HCT116 (cell line): ENCODE measurements around the gene SLC34A1. TPM values are rescaled to one million over a fixed set of nuclear protein-coding genes. Genes with fewer than 3 reads are reported as not detected.

ENCODE experiments used
- ATAC-seq: fragments of 200-7000 bp; cut with Tn5 transposase; 2 replicates; pipeline ENCODE4 v1.9.1; 2020; ENCODE audit warnings: mild to moderate bottlenecking, moderate library complexity
- BruUV-seq: library from RNA; stranded (reverse); fragments of 400-500 nt; replicated peaks from 2 replicates; lab custom pipeline; 2021; lab: Mats Ljungman, UMichigan
- CTCF ChIA-PET: fragments of 300-600 bp; sonication (Branson Sonifier 250); formaldehyde crosslinking; loops from one replicate; lab custom pipeline; 2021; ENCODE audit warnings: antibody characterized with exemption; lab: Charles Lee
- POLR2A ChIA-PET: fragments of 300-600, 350-600 bp; sonication (Branson Sonifier 250); formaldehyde crosslinking; loops from one replicate; lab custom pipeline; 2021; ENCODE audit warnings: antibody characterized with exemption; lab: Charles Lee
- RAD21 ChIA-PET, 2 experiments: fragments of 300-600 bp; sonication (Branson Sonifier 250); formaldehyde crosslinking; loops; one replicate each; lab custom pipeline; 2023; ENCODE audit warnings: low total read pairs in 2 of 2; ENCODE audit not compliant: uncharacterized antibody in 2 of 2, unreplicated experiment in 2 of 2, low non-redundant PET in 1 of 2; lab: Charles Lee
- DNase-seq: peaks from one replicate; pipeline ENCODE4 v3.0.0-alpha.2; 2010; ENCODE audit warnings: low read depth, low spot score
- H2AFZ ChIP-seq: fragments of 200-600 bp; shearing (Covaris generic), sonication (generic); 2 replicates; pipeline ENCODE4 v1.6.1; 2017; ENCODE audit warnings: low read depth, mixed run types, mixed read lengths, antibody characterized with exemption, low read length; ENCODE audit not compliant: poor library complexity, severe bottlenecking
- H3K27ac ChIP-seq: 2 replicates; pipeline ENCODE4 v1.5.1; 2012; ENCODE audit warnings: low read depth, low read length
- H3K27me3 ChIP-seq: fragments of 200-600 bp; sonication (generic); 2 replicates; pipeline ENCODE4 v1.6.1; 2016; ENCODE audit warnings: mixed run types, low read length, mixed read lengths; ENCODE audit not compliant: insufficient read depth
- H3K36me3 ChIP-seq, 2 experiments: fragments of 200-500 bp in 1 of 2; fragments of 200-600 bp in 1 of 2; sonication (Bioruptor generic) in 1 of 2; sonication (generic) in 1 of 2; 2 replicates each; pipeline versions ENCODE4 v1.5.1 to v1.6.1; 2014 to 2016; ENCODE audit warnings: low read length in 2 of 2, inconsistent platforms in 1 of 2, mixed read lengths in 1 of 2, mixed run types in 1 of 2; ENCODE audit not compliant: insufficient read depth in 2 of 2, control insufficient read depth in 1 of 2
- H3K4me1 ChIP-seq, 2 experiments: fragments of 200-600 bp in 1 of 2; sonication (generic) in 1 of 2; 2 replicates each; pipeline versions ENCODE4 v1.5.1 to v1.6.1; 2012 to 2017; ENCODE audit warnings: low read length in 2 of 2, inconsistent platforms in 1 of 2, mild to moderate bottlenecking in 1 of 2, mixed read lengths in 1 of 2, mixed run types in 1 of 2, moderate library complexity in 1 of 2; ENCODE audit not compliant: insufficient read depth in 2 of 2, control insufficient read depth in 1 of 2
- H3K4me2 ChIP-seq: fragments of 200-600 bp; sonication (generic); 2 replicates; pipeline ENCODE4 v1.6.1; 2017; ENCODE audit warnings: mixed run types, low read length, mixed read lengths
- H3K4me3 ChIP-seq, 2 experiments: fragments of 200-600 bp in 1 of 2; sonication (generic) in 1 of 2; replicated peaks in 1 of 2; 2 replicates each; pipeline ENCODE4 v1.5.1; 2011 to 2016; ENCODE audit warnings: low read length in 2 of 2, control low read depth in 1 of 2, low read depth in 1 of 2, mild to moderate bottlenecking in 1 of 2, mixed read lengths in 1 of 2, mixed run types in 1 of 2
- H3K79me2 ChIP-seq: fragments of 200-600 bp; sonication (generic); 2 replicates; pipeline ENCODE4 v1.6.1; 2017; ENCODE audit warnings: mild to moderate bottlenecking, mixed run types, low read length, moderate library complexity, mixed read lengths; ENCODE audit not compliant: insufficient read depth
- H3K9ac ChIP-seq: fragments of 200-600 bp; sonication (generic); 2 replicates; pipeline ENCODE4 v1.6.1; 2016; ENCODE audit warnings: low read length, mixed read lengths
- H3K9me2 ChIP-seq: fragments of 200-600 bp; sonication (generic), shearing (Covaris generic); 2 replicates; pipeline ENCODE4 v1.6.1; 2017; ENCODE audit warnings: mixed run types, mild to moderate bottlenecking, moderate library complexity; ENCODE audit not compliant: insufficient read depth
- H3K9me3 ChIP-seq, 2 experiments: fragments of 200-500 bp in 1 of 2; fragments of 200-600 bp in 1 of 2; sonication (Bioruptor generic) in 1 of 2; sonication (generic) in 1 of 2; 2 replicates each; pipeline ENCODE4 v1.6.1; 2014 to 2017; ENCODE audit warnings: low read length in 2 of 2, mixed read lengths in 2 of 2, inconsistent platforms in 1 of 2, low read depth in 1 of 2, mild to moderate bottlenecking in 1 of 2, mixed run types in 1 of 2, moderate library complexity in 1 of 2; ENCODE audit not compliant: control insufficient read depth in 1 of 2, insufficient read depth in 1 of 2
- H4K20me1 ChIP-seq: fragments of 200-600 bp; sonication (generic), shearing (Covaris generic); 2 replicates; pipeline ENCODE4 v1.6.1; 2017; ENCODE audit warnings: mixed run types, mild to moderate bottlenecking, moderate library complexity; ENCODE audit not compliant: insufficient read depth
- CTCF ChIP-seq, 3 experiments: fragments of 200-600 bp in 1 of 3; sonication (generic) in 1 of 3; IDR thresholded peaks in 2 of 3; conservative IDR thresholded peaks in 1 of 3; 2 replicates each; pipeline ENCODE4 v1.5.1; 2012 to 2017; ENCODE audit warnings: low read depth in 2 of 3, low read length in 2 of 3, antibody characterized with exemption in 1 of 3, borderline replicate concordance in 1 of 3, control low read depth in 1 of 3, mild to moderate bottlenecking in 1 of 3, mixed read lengths in 1 of 3, mixed run types in 1 of 3, moderate library complexity in 1 of 3; ENCODE audit not compliant: insufficient read depth in 1 of 3
- ELF1 ChIP-seq: IDR thresholded peaks from 2 replicates; pipeline ENCODE4 v1.6.1; 2012; ENCODE audit warnings: low read depth, borderline replicate concordance
- EZH2 ChIP-seq: fragments of 200-600 bp; sonication (generic); IDR thresholded peaks from 2 replicates; pipeline ENCODE4 v1.6.1; 2017; ENCODE audit warnings: antibody characterized with exemption, mixed run types
- FOSL1 ChIP-seq: IDR thresholded peaks from 2 replicates; pipeline ENCODE4 v1.6.1; 2012; ENCODE audit warnings: low read depth
- JUND ChIP-seq: IDR thresholded peaks from 2 replicates; pipeline ENCODE4 v1.6.1; 2012
- MAX ChIP-seq: IDR thresholded peaks from 2 replicates; pipeline ENCODE4 v1.6.1; 2012
- POLR2AphosphoS5 ChIP-seq: IDR thresholded peaks from 2 replicates; pipeline ENCODE4 v1.6.1; 2011; ENCODE audit warnings: mild to moderate bottlenecking, low read depth, low read length, moderate library complexity
- RAD21 ChIP-seq: IDR thresholded peaks from 2 replicates; pipeline ENCODE4 v1.6.1; 2012; ENCODE audit warnings: low read depth, mild to moderate bottlenecking
- REST ChIP-seq: IDR thresholded peaks from 2 replicates; pipeline ENCODE4 v1.6.1; 2012; ENCODE audit warnings: low read depth
- SP1 ChIP-seq: IDR thresholded peaks from 2 replicates; pipeline ENCODE4 v1.6.1; 2012; ENCODE audit warnings: low read depth
- TCF7L2 ChIP-seq: IDR thresholded peaks from 2 replicates; pipeline ENCODE4 v1.7.0; 2011; ENCODE audit warnings: borderline replicate concordance, inconsistent platforms; ENCODE audit not compliant: insufficient read depth, insufficient read length; ENCODE audit errors: extremely low read depth
- YY1 ChIP-seq: IDR thresholded peaks from 2 replicates; pipeline ENCODE4 v1.6.1; 2011; ENCODE audit warnings: low read length, low read depth, moderate library complexity, mild to moderate bottlenecking; ENCODE audit not compliant: insufficient replicate concordance; ENCODE audit errors: extremely low read depth
- ZNF274 ChIP-seq: fragments of 200-500 bp; sonication (Bioruptor generic); IDR thresholded peaks from 2 replicates; pipeline ENCODE4 v1.6.1; 2014; ENCODE audit warnings: mild to moderate bottlenecking, low read depth, low read length, inconsistent platforms
- intact Hi-C: fragments of 100-400 bp; cut with micrococcal nuclease; formaldehyde crosslinking; loops from 2 replicates; pipeline ENCODE4 v1.10.0; 2022
- total RNA-seq: library from RNA; stranded (reverse); gene quantifications from one replicate; pipeline ENCODE4 v1.2.1, GENCODE V29; 2021; ENCODE audit not compliant: unreplicated experiment

Gene SLC34A1
- total RNA-seq, 1 experiment from 2014 or later: not detected

GRCh38 chr5:177358370-177358819 is 25.8 kb upstream of the SLC34A1 start:
- ChIA-PET POLR2A (no interaction called here), CTCF (interaction anchor here (2.0 kb wide), 1 partner anchor 12 kb away, joined by 5 read pairs; no protein-coding TSS in a partner anchor), RAD21 (no interaction called here)
- Histone ChIP-seq H3K79me2 (no peaks in the 10 kb centered on the region), H3K4me1 (peaks cover 7 to 20% of the 10 kb centered on the region in 2 experiments; a peak in 3 of 4 replicates), H3K27me3 (no peaks in the 10 kb centered on the region), H3K9me3 (peaks cover 0 to 4% of the 10 kb centered on the region in 2 experiments; a peak in 1 of 4 replicates), H3K9me2 (no peaks in the 10 kb centered on the region), H3K27ac (no peak overlapping the region), H3K4me2 (no peak overlapping the region), H3K4me3 (no peak overlapping the region), H3K9ac (no peak overlapping the region), H3K36me3 (no peaks in the 10 kb centered on the region), H4K20me1 (no peaks in the 10 kb centered on the region), H2AFZ (no peak overlapping the region)
- no peak for TF ChIP-seq JUND
- no peak for TF ChIP-seq FOSL1
- no peak for TF ChIP-seq REST
- TF ChIP-seq YY1: no peak
- no peak for TF ChIP-seq RAD21
- no peak for TF ChIP-seq ELF1
- no peak for TF ChIP-seq POLR2AphosphoS5
- TF ChIP-seq TCF7L2: no peak
- no peak for TF ChIP-seq ZNF274
- no peak for TF ChIP-seq CTCF (IDR thresholded peaks at IDR 0.05 in 2 of 3, conservative IDR thresholded peaks at IDR 0.05 in 1 of 3; ENCODE audit: borderline replicate concordance in 1 of 3, insufficient read depth in 1 of 3, low read depth in 2 of 3, low read length in 2 of 3)
- no peak for TF ChIP-seq SP1
- no peak for TF ChIP-seq MAX
- no peak for TF ChIP-seq EZH2
- ATAC-seq (no peak), DNase-seq (no peak)
- intact Hi-C loops: no loop called here
- no TSS peak for BruUV-seq
